AG09319 (cell line): Measurements from ENCODE around the gene TNFRSF19.
A peak's percentile ranks its signal among the peaks of the same experiment; 100 is the strongest.

Experiments
- DNase-seq: peaks from one replicate; pipeline ENCODE4 v3.0.0-alpha.2; 2010; ENCODE audit warnings: low read depth; ENCODE audit errors: extremely low read depth
- TF ChIP-seq, protein P1 (sequence below): IDR thresholded peaks from 2 replicates; pipeline ENCODE4 v1.5.1; 2011; ENCODE audit warnings: low read depth, mild to moderate bottlenecking, inconsistent platforms, low read length, moderate library complexity

The TNFRSF19 gene

DNA sequence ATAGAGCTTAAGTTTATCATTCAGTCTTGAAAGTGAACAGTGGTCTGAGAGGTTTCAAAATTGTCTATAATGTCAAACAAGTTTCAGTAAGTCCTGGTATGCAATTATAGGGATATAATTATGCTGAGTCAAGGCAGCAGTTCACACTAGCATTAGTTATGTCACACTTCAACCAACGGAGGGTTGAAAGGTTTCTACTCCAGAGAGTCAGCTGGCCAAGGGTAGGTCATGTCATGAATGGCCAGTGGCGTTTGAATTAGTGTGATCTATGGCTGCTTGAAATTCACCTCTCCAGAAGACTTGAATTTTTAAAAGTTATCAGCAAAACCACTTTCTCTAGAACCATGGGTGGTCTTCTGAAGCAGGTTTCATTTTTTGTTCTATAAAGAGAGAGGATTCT, 108.6 kb downstream of the TNFRSF19 start:
- TF ChIP-seq, protein P1, sequence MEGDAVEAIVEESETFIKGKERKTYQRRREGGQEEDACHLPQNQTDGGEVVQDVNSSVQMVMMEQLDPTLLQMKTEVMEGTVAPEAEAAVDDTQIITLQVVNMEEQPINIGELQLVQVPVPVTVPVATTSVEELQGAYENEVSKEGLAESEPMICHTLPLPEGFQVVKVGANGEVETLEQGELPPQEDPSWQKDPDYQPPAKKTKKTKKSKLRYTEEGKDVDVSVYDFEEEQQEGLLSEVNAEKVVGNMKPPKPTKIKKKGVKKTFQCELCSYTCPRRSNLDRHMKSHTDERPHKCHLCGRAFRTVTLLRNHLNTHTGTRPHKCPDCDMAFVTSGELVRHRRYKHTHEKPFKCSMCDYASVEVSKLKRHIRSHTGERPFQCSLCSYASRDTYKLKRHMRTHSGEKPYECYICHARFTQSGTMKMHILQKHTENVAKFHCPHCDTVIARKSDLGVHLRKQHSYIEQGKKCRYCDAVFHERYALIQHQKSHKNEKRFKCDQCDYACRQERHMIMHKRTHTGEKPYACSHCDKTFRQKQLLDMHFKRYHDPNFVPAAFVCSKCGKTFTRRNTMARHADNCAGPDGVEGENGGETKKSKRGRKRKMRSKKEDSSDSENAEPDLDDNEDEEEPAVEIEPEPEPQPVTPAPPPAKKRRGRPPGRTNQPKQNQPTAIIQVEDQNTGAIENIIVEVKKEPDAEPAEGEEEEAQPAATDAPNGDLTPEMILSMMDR, result no peak
- no peak for DNase-seq

- TF ChIP-seq, protein P1, result no peak; the same call in 1 of the 2 replicates
- peak; percentile 36 for DNase-seq
Observed at GRCh38 chr13:23679220-23679619, 109.0 kb downstream of the TNFRSF19 start.

GRCh38 chr13:23680845-23681669, 110.8 kb downstream of the TNFRSF19 start:
- DNase-seq, result no peak
- TF ChIP-seq, protein P1, result no peak

- DNase-seq, result no peak
Observed at GRCh38 chr13:23683084-23683483, 112.9 kb downstream of the TNFRSF19 start.

DNA sequence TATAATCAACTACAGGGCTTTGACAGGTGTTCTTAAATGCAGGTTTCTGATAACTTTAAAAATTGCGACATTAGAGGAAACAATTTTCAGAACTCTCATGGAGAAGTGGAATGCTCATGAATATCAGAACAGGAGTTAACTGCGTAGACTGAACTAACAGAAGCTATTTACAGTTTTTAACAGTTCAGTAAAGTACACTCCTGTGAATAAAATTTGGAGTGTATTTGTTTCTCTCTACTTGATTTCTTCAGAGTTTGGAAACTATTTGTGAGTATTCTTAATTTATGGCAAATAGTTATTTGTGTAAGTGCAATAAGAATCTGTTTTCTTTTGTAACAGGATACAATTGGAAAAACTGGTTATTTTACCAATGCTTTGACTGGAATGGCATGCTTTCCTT, 114.4 kb downstream of the TNFRSF19 start:
- no peak for DNase-seq
- TF ChIP-seq, protein P1, result no peak

More at GRCh38 chr13:23683084-23683483, 112.9 kb downstream of the TNFRSF19 start:
- TF ChIP-seq, protein P1, result no peak

DNA sequence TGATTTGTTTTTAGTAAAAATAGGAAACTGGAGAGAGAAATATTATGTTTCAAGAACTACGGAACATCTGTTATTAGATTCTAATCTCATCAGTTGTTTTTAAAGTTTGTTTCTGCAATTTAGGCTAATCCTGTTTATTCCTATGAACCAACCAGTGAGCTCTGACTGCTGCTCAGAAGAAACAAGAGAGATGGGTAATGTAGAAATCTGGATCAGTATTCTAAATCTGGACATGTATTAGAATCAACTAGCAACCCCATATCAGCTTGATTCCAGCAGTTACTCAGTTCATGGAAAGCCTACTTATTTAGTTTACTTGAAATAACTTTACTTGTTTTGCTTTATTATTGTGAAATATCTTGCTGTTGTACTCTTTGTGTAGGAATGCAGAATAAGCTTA, 115.2 kb downstream of the TNFRSF19 start:
- TF ChIP-seq, protein P1, result no peak
- no peak for DNase-seq

- TF ChIP-seq, protein P1, result no peak
- DNase-seq, result no peak
Observed at GRCh38 chr13:23686948-23687347, 116.7 kb downstream of the TNFRSF19 start.
